Fibroblast of skin of left biceps (primary cell): ENCODE measurements around the gene ARHGAP15.

Source experiments
- DNase-seq, 2 experiments: peaks; one replicate each; pipeline ENCODE4 v3.0.0-alpha.2; 2013; ENCODE audit warnings: low read depth in 2 of 2

Gene ARHGAP15

DNA sequence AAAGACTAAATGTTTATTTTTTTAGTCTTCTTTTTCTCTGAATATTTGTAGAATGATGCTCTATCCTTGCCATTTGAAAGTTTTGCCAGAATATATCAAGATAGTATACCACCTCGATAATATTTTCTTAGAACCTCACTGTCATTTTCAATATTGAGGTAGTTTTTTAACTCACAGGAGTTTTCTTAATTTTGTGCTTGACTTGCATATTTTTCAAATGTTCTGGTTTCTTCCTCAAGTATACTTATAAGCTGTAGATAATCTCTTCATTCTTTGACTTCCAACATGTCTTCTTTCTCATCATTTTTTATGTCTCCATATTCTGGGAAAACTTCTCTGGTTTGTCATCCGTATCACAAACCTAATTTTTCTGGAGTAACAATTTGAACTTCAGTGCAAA is 559.6 kb downstream of the ARHGAP15 start:
- DNase-seq, result no peak

DNA sequence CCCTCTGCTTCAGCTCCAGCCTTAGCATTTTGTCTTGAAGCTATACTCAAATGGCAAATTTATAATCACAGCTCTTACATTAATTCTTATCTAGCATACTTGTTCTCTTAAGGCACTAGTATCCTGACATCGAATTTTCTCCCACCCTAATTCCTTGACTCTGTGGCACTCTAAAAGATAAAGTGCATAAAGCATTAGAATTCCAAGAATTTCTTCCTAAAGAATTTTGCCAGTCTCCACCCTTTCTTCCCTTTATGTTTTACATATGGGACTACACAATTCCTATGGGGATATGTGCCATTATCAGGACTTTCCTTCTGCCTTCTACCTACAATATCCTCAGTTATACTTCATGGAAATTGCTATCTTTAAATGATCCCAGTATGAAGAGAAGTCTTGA is 560.3 kb downstream of the ARHGAP15 start:
- DNase-seq, result no peak

DNA sequence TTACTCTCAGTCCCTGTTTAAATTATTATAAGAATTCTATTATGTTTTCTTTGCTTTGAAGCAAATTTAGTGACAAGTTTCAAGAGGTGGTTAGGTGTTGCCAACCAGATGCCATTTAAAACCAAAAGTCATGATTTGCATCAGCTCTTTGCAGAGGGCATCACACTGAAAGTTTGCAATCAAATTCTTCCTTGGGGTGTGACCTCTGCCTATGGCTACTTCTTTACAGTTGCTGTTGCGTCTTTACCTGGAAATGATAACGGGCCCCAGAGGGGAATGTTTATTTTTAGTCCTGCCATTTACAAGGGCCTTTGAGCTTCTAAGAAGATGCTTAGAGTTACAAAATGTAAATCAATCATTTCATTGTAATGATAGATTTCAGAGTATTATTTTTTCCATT is 561.0 kb downstream of the ARHGAP15 start:
- no peak for DNase-seq

DNA sequence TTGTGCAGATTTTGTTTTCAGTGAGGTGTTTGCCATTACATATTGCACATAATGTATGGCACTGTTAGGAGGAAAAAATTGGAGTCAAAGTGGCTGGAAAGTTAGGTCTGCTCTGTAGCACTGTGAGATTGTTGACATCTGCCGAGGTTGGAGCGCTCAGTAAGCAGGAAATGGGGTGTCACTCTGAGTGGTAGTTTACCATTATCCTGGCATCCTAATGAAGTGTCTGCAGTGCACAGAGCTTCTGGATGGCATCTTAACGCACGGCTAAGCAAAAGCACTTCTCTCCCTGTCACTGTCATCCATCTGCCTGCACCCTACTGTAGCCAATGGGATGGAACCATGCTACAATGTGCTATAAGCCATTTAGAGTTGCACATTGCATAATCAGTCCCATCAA is 561.9 kb downstream of the ARHGAP15 start:
- no peak for DNase-seq

DNA sequence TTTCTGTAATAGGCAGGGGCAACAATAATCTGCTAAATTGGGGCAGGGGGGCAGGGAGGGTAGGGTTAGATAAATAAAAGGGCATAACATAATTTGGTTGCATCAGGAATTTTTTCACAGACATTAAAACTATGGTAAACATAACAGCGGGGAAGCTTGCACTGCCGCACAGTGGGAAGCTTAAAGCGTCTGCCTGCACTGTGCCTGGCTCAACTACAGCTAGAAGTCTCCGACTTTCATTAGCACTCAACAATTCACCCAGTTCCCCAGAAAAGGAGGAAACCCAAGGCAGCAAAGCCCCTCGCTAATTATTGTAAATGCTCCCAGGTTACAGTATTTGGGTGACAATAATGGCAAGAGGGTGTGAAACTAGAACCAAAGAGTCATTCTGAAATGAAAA is 562.9 kb downstream of the ARHGAP15 start:
- DNase-seq, result no peak

DNA sequence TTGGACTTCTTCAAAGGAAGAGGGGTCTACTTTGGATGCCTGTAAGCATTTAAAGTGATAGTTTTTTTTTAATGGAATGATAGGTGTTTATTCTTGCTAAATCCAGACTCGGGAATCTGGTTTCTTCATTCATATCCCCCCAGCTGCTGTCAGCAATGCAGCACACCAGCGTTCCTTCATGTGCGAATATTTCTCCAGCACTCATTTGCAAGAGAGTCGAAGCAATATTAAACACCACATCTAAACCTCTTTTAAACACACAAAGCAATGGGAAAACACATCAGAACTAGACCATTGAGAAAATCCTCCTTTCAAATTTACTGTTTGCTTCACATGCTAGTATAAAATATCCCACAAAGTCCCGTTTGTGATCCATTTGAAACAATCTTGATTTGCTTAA is 563.7 kb downstream of the ARHGAP15 start:
- DNase-seq, result no peak

DNA sequence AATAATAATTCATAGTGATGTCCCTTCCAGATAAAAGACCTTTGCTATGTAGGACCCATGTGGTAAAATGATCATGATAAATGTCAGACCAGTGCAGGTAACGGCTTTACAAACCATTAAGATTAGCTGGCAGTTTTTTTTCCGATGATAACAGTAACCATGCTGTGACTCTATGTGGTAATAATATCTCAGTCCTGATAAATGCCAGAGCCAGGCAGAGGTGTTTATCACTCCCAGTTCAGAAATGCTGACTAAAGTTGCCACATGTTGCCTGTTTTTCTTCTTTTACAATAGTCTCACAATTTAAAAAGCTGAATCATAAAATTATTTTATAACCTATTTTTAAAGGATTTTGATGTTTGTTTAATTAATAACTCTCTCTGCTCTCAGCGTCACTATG is 565.1 kb downstream of the ARHGAP15 start:
- no peak for DNase-seq

DNA sequence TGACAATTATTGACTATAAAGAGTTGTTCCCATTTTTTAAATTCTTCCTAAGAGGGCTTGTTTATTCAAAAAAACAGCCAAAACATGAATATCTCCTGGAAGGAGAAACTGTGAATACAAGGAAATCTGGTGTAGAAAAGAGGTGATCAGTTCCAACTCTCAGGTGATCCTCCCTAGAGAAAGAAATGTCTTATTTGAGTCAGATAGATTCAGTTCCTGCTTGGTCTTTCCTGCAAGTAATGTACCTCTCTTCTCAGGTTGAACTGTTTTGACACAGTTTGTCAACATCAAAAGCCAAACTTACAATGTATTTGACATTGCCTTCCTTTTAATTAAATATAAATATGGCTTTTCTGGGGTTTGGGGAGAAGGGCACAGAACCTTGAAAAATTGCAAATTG is 567.4 kb downstream of the ARHGAP15 start:
- DNase-seq, result no peak

DNA sequence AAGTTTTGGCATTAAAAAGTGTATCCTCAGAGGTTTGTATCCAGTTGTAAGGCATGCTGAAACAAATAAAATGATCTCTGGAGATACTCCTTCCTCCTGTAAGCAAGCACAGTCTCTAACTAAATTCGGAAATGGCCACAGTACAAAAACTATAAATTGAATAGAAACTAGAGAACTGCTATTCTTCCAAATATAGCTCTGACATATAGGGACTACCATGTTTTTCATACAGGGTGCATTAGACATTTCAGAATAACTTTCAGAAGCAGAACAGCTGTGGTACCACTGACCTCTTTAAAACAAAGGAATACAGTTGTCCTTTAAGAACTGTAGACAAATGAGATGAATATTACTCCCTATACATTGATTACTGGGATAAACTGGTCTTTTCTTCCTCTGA is 568.5 kb downstream of the ARHGAP15 start:
- DNase-seq, result no peak

DNA sequence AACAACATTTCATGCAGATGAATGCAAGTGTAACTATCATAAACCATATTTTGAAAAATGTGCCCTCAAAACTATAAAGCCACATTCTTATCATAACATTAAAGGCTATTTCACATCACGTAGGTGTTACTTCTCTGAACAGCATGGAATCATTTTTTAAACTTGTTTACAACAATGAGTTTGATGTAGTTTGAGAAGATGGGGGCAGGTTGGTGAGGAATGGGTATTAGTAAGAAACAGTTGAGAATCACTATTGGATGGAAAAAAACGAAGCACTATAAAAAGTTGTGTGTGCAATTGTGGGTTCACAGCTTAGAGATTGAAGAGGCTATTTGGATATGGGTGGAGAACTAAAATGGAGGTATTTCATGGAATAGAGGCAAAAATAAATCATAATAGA is 569.1 kb downstream of the ARHGAP15 start:
- no peak for DNase-seq

DNA sequence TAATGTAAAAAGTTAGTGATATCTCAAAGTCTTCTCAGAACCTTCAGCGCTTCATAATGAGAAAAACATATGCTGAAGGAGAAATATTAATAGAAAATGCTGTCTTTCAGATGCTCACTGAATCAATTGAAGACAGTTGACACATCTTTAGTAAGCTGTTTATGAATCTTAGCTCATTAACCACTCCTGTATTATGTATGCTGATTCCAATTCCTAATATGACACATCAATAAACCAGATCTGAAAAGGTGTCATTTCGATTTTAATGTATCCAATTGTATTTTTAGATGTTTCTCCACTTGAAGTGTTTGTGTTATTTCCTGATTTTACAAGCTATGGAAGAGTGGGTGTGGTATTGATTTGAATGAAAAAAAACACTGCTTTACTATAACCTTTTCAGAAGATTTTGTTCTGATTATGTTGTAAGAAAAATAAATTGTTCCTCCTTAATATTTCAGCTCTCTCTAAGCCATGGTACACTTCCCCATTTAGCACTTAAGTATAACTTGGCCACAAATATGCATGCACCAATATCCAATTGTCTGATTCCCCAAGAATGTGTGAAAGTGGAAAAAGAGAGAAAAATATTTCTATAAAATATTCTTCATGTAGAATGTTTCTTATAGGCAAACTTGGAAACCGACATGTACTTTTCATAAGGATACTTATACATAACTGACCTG is 569.8 kb downstream of the ARHGAP15 start:
- no peak for DNase-seq

DNA sequence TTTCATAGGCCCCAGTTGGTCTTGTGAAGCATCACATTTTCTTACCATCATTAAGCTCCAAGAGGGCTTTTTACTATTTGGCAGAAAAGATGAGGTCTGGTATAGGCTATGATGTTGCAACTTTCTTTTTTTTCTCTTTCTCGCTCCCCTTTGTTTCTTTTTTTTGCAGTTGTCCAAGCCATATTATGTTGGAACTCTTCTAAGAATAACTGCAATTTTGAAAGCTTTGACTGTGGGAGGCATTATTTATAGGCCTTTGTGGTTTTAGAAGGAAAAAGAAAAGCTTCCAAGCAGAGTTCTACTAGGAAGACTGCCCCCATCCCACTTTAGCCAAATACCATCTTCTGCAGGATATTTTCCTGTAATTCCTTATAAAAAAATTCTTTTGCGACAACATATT is 571.6 kb downstream of the ARHGAP15 start:
- DNase-seq, result peak; percentile 42 to 49

DNA sequence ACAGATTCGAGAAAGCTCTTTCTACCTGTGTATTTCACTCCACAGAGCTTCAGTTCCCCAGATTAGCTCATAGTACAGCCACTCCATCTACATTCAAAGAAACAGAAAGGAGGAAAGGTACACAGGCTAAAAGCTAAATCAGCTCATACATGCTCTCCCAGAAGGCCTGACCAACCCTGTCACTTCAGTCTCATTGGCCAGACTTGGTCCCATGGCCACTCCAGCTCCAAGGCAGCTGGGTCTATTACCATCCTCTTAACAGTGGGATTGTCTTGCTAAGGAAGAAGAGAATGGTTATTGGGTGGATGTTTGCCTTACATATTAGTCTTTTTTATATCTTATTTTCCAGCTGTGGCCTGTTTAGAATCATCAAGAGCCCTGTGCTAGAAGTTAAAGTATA is 572.6 kb downstream of the ARHGAP15 start:
- no peak for DNase-seq

DNA sequence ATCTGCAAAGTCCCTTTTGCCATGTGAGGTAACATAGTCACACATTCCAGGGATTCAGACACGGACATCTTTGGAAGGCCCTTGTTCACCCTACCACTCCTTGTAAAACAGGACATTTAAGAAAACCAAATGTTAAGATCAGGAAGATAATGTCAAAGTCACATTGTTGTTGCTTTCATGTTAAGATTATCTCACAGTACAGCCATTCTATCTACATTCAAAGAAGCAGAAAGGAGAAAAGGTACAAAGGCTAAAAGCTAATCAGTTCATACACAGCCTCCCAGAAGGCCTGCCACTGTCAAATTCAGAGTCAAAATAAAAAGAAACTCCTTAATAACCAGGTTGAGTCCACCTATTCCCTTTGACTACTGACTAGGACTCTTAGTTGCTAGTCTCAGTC is 573.7 kb downstream of the ARHGAP15 start:
- DNase-seq, result no peak

DNA sequence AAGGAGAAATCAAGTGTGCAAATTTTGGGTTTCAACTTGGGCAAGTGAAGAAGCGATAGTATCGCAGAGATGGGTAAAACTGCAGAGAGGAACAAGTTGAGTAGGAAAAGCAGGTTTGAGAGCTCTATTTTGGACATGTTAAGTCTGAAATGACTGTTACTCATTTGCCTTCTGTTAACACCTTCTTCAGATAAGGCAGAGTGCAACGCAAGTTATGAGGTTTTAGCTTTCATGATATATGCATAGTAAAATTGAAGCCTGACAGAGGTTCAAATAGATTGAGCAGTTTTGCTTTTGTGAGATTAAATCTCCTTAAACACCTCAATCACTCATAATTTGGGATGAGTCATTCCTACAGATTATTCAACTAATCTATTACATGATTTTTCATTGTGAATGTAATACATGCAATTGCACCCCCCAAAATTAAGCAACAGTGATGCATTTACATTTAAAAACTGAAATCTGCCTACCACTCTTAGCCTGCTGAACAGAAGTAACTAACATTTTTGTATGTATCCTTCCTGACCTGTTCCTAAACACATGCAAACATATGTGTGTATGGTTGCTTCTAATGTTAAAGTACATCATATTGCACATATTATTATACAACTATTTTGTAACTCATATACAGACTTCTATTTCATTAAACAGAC is 575.4 kb downstream of the ARHGAP15 start:
- no peak for DNase-seq

DNA sequence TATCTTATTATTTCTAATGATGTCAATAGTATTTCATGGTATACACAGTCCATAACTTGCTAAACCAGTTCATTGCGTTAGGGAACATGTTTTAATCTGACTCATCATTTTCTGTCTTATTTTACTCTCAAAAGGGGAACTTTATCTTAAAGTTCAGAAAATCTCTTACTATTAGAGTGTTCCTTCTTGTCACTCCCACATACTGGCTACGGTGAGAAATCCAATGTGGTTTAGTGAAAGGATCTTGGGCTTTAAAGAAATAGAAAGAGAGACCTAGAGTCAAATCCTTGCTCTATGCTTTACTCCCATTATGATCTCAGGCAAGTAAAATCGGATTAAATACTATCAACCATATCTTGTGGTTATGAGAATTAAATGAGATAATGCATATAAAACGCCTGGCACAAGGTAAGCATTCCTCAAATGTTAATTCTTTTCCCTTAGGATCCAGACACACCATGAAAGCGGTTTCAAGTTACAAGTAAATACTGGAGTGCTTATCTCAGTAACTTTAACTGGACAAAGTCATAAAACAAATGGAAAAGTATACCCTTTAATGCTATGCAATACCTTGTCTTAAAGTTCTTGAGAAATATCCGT is 576.0 kb downstream of the ARHGAP15 start:
- peak; percentile 9 to 14 for DNase-seq

DNA sequence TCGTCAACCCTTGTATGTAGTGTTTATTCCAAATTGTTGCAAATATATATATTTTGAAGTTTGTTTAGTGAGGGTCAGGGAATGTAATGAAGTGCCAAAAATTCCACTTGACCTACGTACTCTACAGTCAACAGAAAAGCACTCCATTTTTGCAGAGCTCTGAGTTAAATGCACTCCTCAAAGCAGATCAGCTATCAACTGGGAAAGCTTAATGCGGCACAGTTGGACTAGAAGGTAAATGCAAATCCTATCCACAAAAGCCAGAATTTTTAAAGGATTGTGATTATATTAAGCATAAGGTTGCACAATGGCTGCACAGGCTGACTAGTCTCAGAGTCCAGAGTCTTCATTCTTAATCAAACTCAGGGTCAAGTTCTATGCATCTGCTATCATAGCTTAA is 577.1 kb downstream of the ARHGAP15 start:
- no peak for DNase-seq

DNA sequence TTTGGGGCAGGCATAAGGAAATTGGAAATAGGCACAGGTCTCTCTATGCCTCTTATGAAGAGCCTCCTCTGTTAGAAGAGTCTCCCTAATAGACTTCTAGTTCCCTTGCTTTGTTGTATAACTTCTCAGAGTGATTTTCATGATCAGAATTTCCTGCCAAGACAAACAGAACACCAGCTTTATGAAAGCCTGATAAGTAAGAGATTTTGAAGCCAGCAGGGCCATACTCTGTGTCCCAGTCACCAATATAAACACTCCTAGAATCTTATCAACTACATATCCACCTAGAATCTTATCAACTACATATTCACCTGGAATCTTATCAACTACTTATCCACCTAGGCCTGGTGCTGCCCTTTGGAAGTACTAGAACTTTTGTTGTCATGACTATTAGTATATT is 579.5 kb downstream of the ARHGAP15 start:
- no peak for DNase-seq

DNA sequence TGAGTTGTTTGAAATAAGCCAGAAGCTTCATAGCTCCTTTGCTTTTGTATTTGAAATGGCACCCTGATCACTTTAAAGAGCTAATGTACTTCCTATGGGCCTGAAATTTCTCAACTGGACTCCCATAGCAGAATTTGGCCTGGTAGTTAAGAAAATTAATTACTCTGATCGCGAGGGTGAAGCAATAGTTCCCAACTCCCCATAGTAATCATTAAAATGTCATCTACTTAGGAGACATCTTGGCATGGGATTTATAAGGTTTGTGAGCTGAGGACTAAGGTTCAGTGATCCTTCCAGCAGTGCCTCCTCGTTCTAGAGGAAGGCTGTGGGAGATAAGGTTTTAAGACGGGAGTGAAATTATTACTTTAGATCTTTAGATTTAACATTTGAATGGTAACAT is 581.0 kb downstream of the ARHGAP15 start:
- DNase-seq, result no peak

DNA sequence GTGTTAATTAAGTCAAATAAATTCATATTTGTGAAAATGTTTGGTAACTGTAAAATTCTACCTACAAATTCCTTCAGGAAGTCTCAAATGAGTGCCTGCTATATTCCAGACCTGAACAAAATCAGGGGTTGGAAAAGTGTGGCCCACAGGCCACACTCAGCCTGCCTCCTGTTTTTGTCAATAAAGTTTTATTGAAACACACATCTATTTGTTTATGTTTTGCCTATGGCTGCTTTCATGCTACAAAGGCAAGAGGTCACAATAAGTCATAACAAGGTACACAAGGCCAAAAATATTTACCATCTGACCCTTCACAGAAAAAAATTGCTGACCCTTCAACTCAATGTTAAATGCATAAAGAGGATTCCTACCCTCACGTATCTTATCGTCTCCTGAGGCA is 581.7 kb downstream of the ARHGAP15 start:
- no peak for DNase-seq

DNA sequence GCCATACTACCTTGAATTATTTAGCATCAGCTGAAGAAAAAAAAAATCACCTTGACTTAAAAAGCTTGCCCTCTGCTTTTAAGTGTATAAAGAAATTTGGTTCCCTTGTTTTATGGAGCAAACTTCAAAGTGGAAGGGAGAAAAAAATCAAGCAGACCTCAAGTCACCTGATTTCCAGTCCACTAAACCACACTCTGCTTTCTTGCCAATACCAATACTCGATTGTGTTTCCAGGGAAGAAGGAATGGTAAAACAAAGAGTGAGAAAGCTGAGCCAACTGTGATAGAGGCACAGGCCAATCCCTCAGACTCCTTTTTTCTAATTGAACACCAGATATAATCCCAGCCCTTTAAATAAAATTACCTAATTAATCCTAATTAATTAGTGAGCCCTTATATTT is 587.3 kb downstream of the ARHGAP15 start:
- no peak for DNase-seq

DNA sequence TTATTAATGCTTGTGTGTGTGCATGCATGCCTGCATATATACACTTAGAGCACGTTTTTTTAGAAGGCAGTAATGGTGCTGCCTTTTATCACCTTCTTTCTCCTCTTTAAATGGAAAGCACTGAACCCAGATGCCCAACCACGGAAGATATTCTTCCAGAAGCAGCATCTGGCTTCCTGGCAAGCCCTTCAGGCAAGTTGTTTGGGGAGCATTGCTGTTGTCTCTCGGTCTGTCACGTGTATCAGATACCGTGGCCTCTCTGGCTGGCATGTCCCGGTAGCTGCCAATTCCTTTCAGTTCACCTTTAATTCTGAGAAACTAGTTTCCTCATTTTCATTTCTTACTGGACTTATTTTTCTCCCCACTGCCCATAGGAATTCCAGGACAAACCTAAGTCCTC is 587.8 kb downstream of the ARHGAP15 start:
- DNase-seq, result no peak

DNA sequence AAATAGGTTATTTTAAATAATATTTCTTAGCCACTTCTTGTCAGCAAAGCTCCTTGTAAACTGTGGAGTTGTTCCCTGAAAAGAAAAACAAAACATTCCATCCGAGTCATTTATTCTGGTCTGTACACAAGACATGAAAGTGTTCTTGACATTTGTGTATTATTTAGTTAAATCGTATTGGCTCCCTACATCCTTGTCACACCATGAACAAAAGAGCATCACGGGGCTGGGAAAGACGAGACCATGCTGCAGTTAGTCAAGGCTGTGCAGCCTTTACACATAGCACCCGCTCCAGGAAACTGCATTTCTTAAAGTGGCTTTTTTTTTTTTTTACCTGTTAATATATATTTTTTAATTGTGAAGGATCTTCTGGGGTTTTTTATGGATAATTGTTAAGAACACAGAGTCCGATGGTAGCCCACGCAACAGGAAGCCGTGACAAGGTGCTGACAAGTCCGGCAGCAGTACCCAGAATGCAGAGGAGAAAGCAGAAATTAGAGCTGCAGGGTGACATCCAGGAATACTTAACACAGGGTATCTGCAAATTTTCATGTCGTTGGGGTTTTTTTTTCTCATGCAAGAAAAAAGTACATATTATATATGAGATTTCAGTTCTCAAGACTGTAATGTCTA is 588.4 kb downstream of the ARHGAP15 start:
- DNase-seq, result no peak
